PC-3 (cell line): Measurements from ENCODE around the gene ZBTB7C. TPM values are rescaled to one million over a fixed set of nuclear protein-coding genes. Genes with fewer than 3 reads are reported as not detected.
A peak's percentile ranks its signal among the peaks of the same experiment; 100 is the strongest.

Experiments used
- ATAC-seq: fragments of 200-7000 bp; cut with Tn5 transposase; 2 replicates; pipeline ENCODE4 v1.9.1; 2020; ENCODE audit warnings: mild to moderate bottlenecking, moderate library complexity
- BruUV-seq: library from RNA; stranded (reverse); fragments of 400-500 nt; replicated peaks from 2 replicates; lab custom pipeline; 2021; lab: Mats Ljungman, UMichigan
- CTCF ChIA-PET: fragments of 300-600 bp; sonication (Branson Sonifier 250); formaldehyde crosslinking; loops from one replicate; lab custom pipeline; 2022; ENCODE audit warnings: antibody characterized with exemption; lab: Charles Lee
- POLR2A ChIA-PET: fragments of 300-600 bp; sonication (Branson Sonifier 250); formaldehyde crosslinking; loops from one replicate; lab custom pipeline; 2022; ENCODE audit warnings: antibody characterized with exemption; ENCODE audit not compliant: unreplicated experiment; lab: Charles Lee
- DNase-seq: peaks from one replicate; pipeline ENCODE4 v3.0.0-alpha.2; 2015
- H2AFZ ChIP-seq: fragments of 300-600 bp; sonication (generic); 2 replicates; pipeline ENCODE4 v1.6.0; 2016; ENCODE audit warnings: antibody characterized with exemption, low read length
- H3F3A ChIP-seq: fragments of 300-600 bp; sonication (generic); one replicate; pipeline ENCODE4 v1.6.0; 2017; ENCODE audit warnings: antibody characterized with exemption, low read length, control low read depth, mild to moderate bottlenecking; ENCODE audit not compliant: unreplicated experiment
- H3K27ac ChIP-seq: fragments of 300-600 bp; sonication (generic); 2 replicates; pipeline ENCODE4 v1.5.1; 2016; ENCODE audit warnings: mild to moderate bottlenecking, low read length
- H3K27me3 ChIP-seq: fragments of 300-600 bp; sonication (generic); 2 replicates; pipeline ENCODE4 v1.6.1; 2016; ENCODE audit warnings: low read length, mixed read lengths
- H3K36me3 ChIP-seq: fragments of 300-600 bp; sonication (generic); 2 replicates; pipeline ENCODE4 v1.6.1; 2016; ENCODE audit warnings: low read depth, mixed run types, low read length, mixed read lengths
- H3K4me1 ChIP-seq: fragments of 300-600 bp; sonication (generic); 2 replicates; pipeline ENCODE4 v1.5.1; 2016; ENCODE audit warnings: low read length; ENCODE audit not compliant: insufficient read depth
- H3K4me2 ChIP-seq: fragments of 300-600 bp; sonication (generic); 2 replicates; pipeline ENCODE4 v1.6.0; 2016; ENCODE audit warnings: low read length
- H3K4me3 ChIP-seq: fragments of 300-600 bp; sonication (generic); 2 replicates; pipeline ENCODE4 v1.5.1; 2016; ENCODE audit warnings: mild to moderate bottlenecking, low read length, mixed read lengths
- H3K79me2 ChIP-seq: fragments of 300-600 bp; sonication (generic); 2 replicates; pipeline ENCODE4 v1.6.1; 2017; ENCODE audit warnings: low read length, mixed read lengths
- H3K9ac ChIP-seq: fragments of 300-600 bp; sonication (generic); 2 replicates; pipeline ENCODE4 v1.6.0; 2016; ENCODE audit warnings: mild to moderate bottlenecking, low read length
- H3K9me2 ChIP-seq: fragments of 300-600 bp; sonication (generic); replicated peaks from 2 replicates; pipeline ENCODE4 v1.6.1; 2016; ENCODE audit warnings: mixed run types, low read length, mixed read lengths
- H3K9me3 ChIP-seq: fragments of 300-600 bp; sonication (generic); 2 replicates; pipeline ENCODE4 v1.6.1; 2016; ENCODE audit warnings: low read length, mixed read lengths
- H4K20me1 ChIP-seq: fragments of 300-600 bp; sonication (generic); 2 replicates; pipeline ENCODE4 v1.6.1; 2016; ENCODE audit warnings: low read length, mixed read lengths
- EZH2 ChIP-seq: fragments of 300-600 bp; sonication (generic); IDR thresholded peaks from one replicate; pipeline ENCODE4 v1.6.1; 2017; ENCODE audit warnings: antibody characterized with exemption, mild to moderate bottlenecking, low read length; ENCODE audit not compliant: unreplicated experiment
- EZH2phosphoT487 ChIP-seq: fragments of 300-600 bp; sonication (generic); IDR thresholded peaks from 2 replicates; pipeline ENCODE4 v1.6.1; 2018; ENCODE audit warnings: mild to moderate bottlenecking, antibody characterized with exemption, low read length, borderline replicate concordance
- intact Hi-C: fragments of 100-400 bp; cut with micrococcal nuclease; formaldehyde crosslinking; loops from 2 replicates; pipeline ENCODE4 v1.9.0; 2023
- total RNA-seq: library from RNA; depleted of rRNA; stranded (reverse); fragments of >200 nt; gene quantifications from 2 replicates; pipeline ENCODE4 v1.2.3, GENCODE V29; 2014
- TF ChIP-seq, protein P1 (sequence below): fragments of 300-600 bp; sonication (generic); conservative IDR thresholded peaks from 2 replicates; pipeline ENCODE4 v1.5.1; 2017; ENCODE audit warnings: antibody characterized with exemption, low read depth, mild to moderate bottlenecking, low read length

The ZBTB7C gene
- total RNA-seq, 1 experiment from 2014 or later, result 1.3 TPM

GRCh38 chr18:48138660-48139430 lies 270.3 kb downstream of the ZBTB7C start:
- H3K9me3 ChIP-seq, result no peaks in the 10 kb centered on the region
- H4K20me1 ChIP-seq, result no peaks in the 10 kb centered on the region
- POLR2A ChIA-PET, result no interaction called here
- intact Hi-C loops, result loop anchor here (10.0 kb wide), 1 partner anchor 104 kb away; no protein-coding TSS in a partner anchor
- no peak overlapping the region for H3K4me3 ChIP-seq
- H3K79me2 ChIP-seq, result no peaks in the 10 kb centered on the region
- H3K9ac ChIP-seq, result no peak overlapping the region; the same call in 1 of the 2 replicates
- H3K27ac ChIP-seq, result peak overlapping the region; percentile 68
- H3K4me1 ChIP-seq, result peaks cover 21% of the 10 kb centered on the region
- H2AFZ ChIP-seq, result no peak overlapping the region
- no TSS peak for BruUV-seq
- no peaks in the 10 kb centered on the region for H3K27me3 ChIP-seq
- peak; percentile 18 for ATAC-seq
- DNase-seq, result no peak
- no peak overlapping the region for H3K4me2 ChIP-seq
- no peaks in the 10 kb centered on the region for H3F3A ChIP-seq
- H3K36me3 ChIP-seq, result no peaks in the 10 kb centered on the region
- TF ChIP-seq EZH2phosphoT487, result no peak
- TF ChIP-seq EZH2, result no peak
- TF ChIP-seq, protein P1, sequence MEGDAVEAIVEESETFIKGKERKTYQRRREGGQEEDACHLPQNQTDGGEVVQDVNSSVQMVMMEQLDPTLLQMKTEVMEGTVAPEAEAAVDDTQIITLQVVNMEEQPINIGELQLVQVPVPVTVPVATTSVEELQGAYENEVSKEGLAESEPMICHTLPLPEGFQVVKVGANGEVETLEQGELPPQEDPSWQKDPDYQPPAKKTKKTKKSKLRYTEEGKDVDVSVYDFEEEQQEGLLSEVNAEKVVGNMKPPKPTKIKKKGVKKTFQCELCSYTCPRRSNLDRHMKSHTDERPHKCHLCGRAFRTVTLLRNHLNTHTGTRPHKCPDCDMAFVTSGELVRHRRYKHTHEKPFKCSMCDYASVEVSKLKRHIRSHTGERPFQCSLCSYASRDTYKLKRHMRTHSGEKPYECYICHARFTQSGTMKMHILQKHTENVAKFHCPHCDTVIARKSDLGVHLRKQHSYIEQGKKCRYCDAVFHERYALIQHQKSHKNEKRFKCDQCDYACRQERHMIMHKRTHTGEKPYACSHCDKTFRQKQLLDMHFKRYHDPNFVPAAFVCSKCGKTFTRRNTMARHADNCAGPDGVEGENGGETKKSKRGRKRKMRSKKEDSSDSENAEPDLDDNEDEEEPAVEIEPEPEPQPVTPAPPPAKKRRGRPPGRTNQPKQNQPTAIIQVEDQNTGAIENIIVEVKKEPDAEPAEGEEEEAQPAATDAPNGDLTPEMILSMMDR, result no peak
- CTCF ChIA-PET, result no interaction called here
- H3K9me2 ChIP-seq, result no peaks in the 10 kb centered on the region

DNA sequence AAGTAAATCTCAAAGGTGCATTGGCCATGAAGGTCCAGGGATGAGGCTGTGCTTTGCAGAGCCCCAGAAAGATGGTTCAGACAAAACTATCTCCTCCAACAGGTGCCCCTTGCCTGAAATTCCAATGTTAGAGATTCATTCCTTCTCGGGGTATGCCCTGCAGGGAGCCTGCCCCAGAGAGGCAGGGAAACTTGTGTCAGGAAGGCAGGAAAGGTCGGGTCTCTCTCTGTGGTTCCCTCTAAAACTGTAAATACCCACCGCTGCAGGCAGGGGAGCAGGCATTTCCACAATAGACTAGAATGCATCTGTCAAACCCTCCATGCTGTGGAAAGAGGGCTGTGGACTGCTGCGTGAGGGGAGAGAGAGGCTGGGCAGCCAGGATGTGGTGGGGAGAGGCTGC lies 271.0 kb downstream of the ZBTB7C start:
- no peaks in the 10 kb centered on the region for H3K9me3 ChIP-seq
- ChIA-PET POLR2A (no interaction called here), CTCF (no interaction called here)
- peaks cover 27% of the 10 kb centered on the region for H3K4me1 ChIP-seq
- no peaks in the 10 kb centered on the region for H3K36me3 ChIP-seq
- no peak for DNase-seq
- TF ChIP-seq, protein P1, result no peak
- no peak overlapping the region for H2AFZ ChIP-seq
- no peak overlapping the region for H3K4me2 ChIP-seq
- no peaks in the 10 kb centered on the region for H3K9me2 ChIP-seq
- H3F3A ChIP-seq, result no peaks in the 10 kb centered on the region
- H3K4me3 ChIP-seq, result no peak overlapping the region
- H4K20me1 ChIP-seq, result no peaks in the 10 kb centered on the region
- no peak for ATAC-seq
- no peaks in the 10 kb centered on the region for H3K27me3 ChIP-seq
- peak overlapping the region; percentile 15; the same call in 1 of the 2 replicates for H3K9ac ChIP-seq
- intact Hi-C loops, result loop anchor here (10.0 kb wide), 1 partner anchor 103 kb away; no protein-coding TSS in a partner anchor
- H3K79me2 ChIP-seq, result no peaks in the 10 kb centered on the region
- peak overlapping the region; percentile 68 for H3K27ac ChIP-seq
- BruUV-seq, result TSS peak; percentile 77
